OCI-LY1 (cell line): ENCODE results near the gene NLRP12.

Source experiments
- H2AFZ ChIP-seq: fragments of 200-600 bp; sonication (generic), shearing (Covaris generic); 2 replicates; pipeline ENCODE4 v1.6.0; 2014; ENCODE audit warnings: antibody characterized with exemption, mild to moderate bottlenecking, low read length
- H3F3A ChIP-seq: fragments of 200-600 bp; sonication (generic), shearing (Covaris generic); 2 replicates; pipeline ENCODE4 v1.6.0; 2014; ENCODE audit warnings: mild to moderate bottlenecking, antibody characterized with exemption, low read length, moderate library complexity; ENCODE audit not compliant: insufficient read depth
- H3K27ac ChIP-seq: fragments of 200-600 bp; sonication (generic); 2 replicates; pipeline ENCODE4 v1.5.1; 2014; ENCODE audit warnings: low read length, mixed run types, mild to moderate bottlenecking, low read depth; ENCODE audit not compliant: poor library complexity, severe bottlenecking
- H3K27me3 ChIP-seq: fragments of 200-600 bp; sonication (generic); 2 replicates; pipeline ENCODE4 v1.6.0; 2014; ENCODE audit warnings: antibody characterized with exemption, mild to moderate bottlenecking, low read length, moderate library complexity; ENCODE audit not compliant: insufficient read depth
- H3K36me3 ChIP-seq: fragments of 200-600 bp; sonication (generic); 2 replicates; pipeline ENCODE4 v1.6.1; 2014; ENCODE audit warnings: mild to moderate bottlenecking, antibody characterized with exemption, low read length, moderate library complexity, mixed read lengths; ENCODE audit not compliant: insufficient read depth
- H3K4me1 ChIP-seq: fragments of 200-600 bp; sonication (generic); 2 replicates; pipeline ENCODE4 v1.5.1; 2014; ENCODE audit warnings: mild to moderate bottlenecking, low read length, moderate library complexity; ENCODE audit not compliant: insufficient read depth, severe bottlenecking
- H3K4me2 ChIP-seq: fragments of 200-600 bp; sonication (generic), shearing (Covaris generic); 2 replicates; pipeline ENCODE4 v1.6.1; 2014; ENCODE audit warnings: low read length
- H3K4me3 ChIP-seq: fragments of 200-600 bp; sonication (generic); 2 replicates; pipeline ENCODE4 v1.5.1; 2014; ENCODE audit warnings: low read length, low read depth, mild to moderate bottlenecking, mixed read lengths; ENCODE audit not compliant: poor library complexity, severe bottlenecking
- H3K79me2 ChIP-seq: fragments of 200-600 bp; shearing (Covaris generic); 2 replicates; pipeline ENCODE4 v1.6.1; 2016; ENCODE audit warnings: mixed run types, low read length, mixed read lengths; ENCODE audit not compliant: insufficient read depth
- H3K9ac ChIP-seq: fragments of 200-600 bp; sonication (generic), shearing (Covaris generic); 2 replicates; pipeline ENCODE4 v1.6.1; 2014; ENCODE audit warnings: mild to moderate bottlenecking, low read length, mixed read lengths
- H3K9me2 ChIP-seq: fragments of 200-600 bp; sonication (generic), shearing (Covaris generic); 2 replicates; pipeline ENCODE4 v1.6.1; 2014; ENCODE audit warnings: low read depth, mild to moderate bottlenecking, low read length, mixed read lengths
- H3K9me3 ChIP-seq: fragments of 200-600 bp; shearing (Covaris generic); 2 replicates; pipeline ENCODE4 v1.6.1; 2014; ENCODE audit warnings: low read length, mixed read lengths
- H4K20me1 ChIP-seq: fragments of 200-600 bp; sonication (generic), shearing (Covaris generic); 2 replicates; pipeline ENCODE4 v1.6.0; 2016; ENCODE audit warnings: mild to moderate bottlenecking, low read length; ENCODE audit not compliant: insufficient read depth
- CTCF ChIP-seq: fragments of 200-600 bp; sonication (generic), shearing (Covaris generic); IDR thresholded peaks from 2 replicates; pipeline ENCODE4 v1.5.1; 2017; ENCODE audit warnings: mild to moderate bottlenecking, antibody characterized with exemption, low read length, moderate library complexity, mixed read lengths
- EZH2 ChIP-seq: fragments of 200-600 bp; sonication (generic), shearing (Covaris generic); IDR thresholded peaks from 2 replicates; pipeline ENCODE4 v1.8.0; 2017; ENCODE audit warnings: borderline replicate concordance, mixed run types, mild to moderate bottlenecking, antibody characterized with exemption, low read length, moderate library complexity, mixed read lengths

The NLRP12 gene

GRCh38 chr19:53828531-53828930 is 4.4 kb upstream of the NLRP12 start:
- Histone ChIP-seq H3K9me3 (no peaks in the 10 kb centered on the region), H3F3A (no peaks in the 10 kb centered on the region), H4K20me1 (no peaks in the 10 kb centered on the region), H3K27me3 (no peaks in the 10 kb centered on the region), H3K9me2 (no peaks in the 10 kb centered on the region), H3K9ac (no peak overlapping the region), H3K4me3 (no peak overlapping the region), H2AFZ (no peak overlapping the region), H3K79me2 (no peaks in the 10 kb centered on the region), H3K4me1 (no peaks in the 10 kb centered on the region), H3K27ac (no peak overlapping the region), H3K4me2 (no peak overlapping the region), H3K36me3 (no peaks in the 10 kb centered on the region)
- TF ChIP-seq EZH2, result no peak
- TF ChIP-seq CTCF, result no peak

GRCh38 chr19:53826876-53827275 is 2.8 kb upstream of the NLRP12 start:
- Histone ChIP-seq H3K36me3 (no peaks in the 10 kb centered on the region), H3K9me3 (no peaks in the 10 kb centered on the region), H3K4me1 (no peaks in the 10 kb centered on the region), H3K79me2 (no peaks in the 10 kb centered on the region), H3K4me3 (no peak overlapping the region), H3K27me3 (no peaks in the 10 kb centered on the region; the same call in 1 of the 2 replicates), H2AFZ (no peak overlapping the region), H3K9ac (no peak overlapping the region), H3F3A (no peaks in the 10 kb centered on the region), H3K9me2 (no peaks in the 10 kb centered on the region), H4K20me1 (no peaks in the 10 kb centered on the region), H3K27ac (no peak overlapping the region), H3K4me2 (no peak overlapping the region)
- no peak for TF ChIP-seq CTCF
- no peak for TF ChIP-seq EZH2

- Histone ChIP-seq H3K27me3 (no peaks in the 10 kb centered on the region; the same call in 1 of the 2 replicates), H3K9me3 (no peaks in the 10 kb centered on the region), H4K20me1 (no peaks in the 10 kb centered on the region), H3K4me2 (no peak overlapping the region), H3K4me1 (no peaks in the 10 kb centered on the region), H3K79me2 (no peaks in the 10 kb centered on the region), H2AFZ (no peak overlapping the region), H3K27ac (no peak overlapping the region), H3K4me3 (no peak overlapping the region), H3K9ac (no peak overlapping the region), H3F3A (no peaks in the 10 kb centered on the region), H3K9me2 (no peaks in the 10 kb centered on the region), H3K36me3 (no peaks in the 10 kb centered on the region)
- TF ChIP-seq CTCF (no peak), EZH2 (no peak)
Observed at GRCh38 chr19:53823380-53824120, 564 bp downstream of the NLRP12 start.
